Measurements from ENCODE around the gene GBGT1.
A peak's percentile ranks its signal among the peaks of the same experiment; 100 is the strongest.

Gene GBGT1

GRCh38 chr9:133143639-133144141 lies 20.0 kb downstream of the GBGT1 start:
- DNase-seq (ENCODE audit: low read depth), result no peak

GRCh38 chr9:133142684-133143622 lies 20.8 kb downstream of the GBGT1 start:
- DNase-seq (ENCODE audit: low read depth), result no peak

- no peak for DNase-seq (ENCODE audit: low read depth)
Observed at GRCh38 chr9:133141833-133142595, 21.7 kb downstream of the GBGT1 start.

- no peak for DNase-seq (ENCODE audit: low read depth)
Observed at GRCh38 chr9:133140606-133141005, 23.1 kb downstream of the GBGT1 start.

- no peak for DNase-seq (ENCODE audit: low read depth)
Observed at GRCh38 chr9:133140174-133140505, 23.6 kb downstream of the GBGT1 start.

- no peak for DNase-seq (ENCODE audit: low read depth)
Observed at GRCh38 chr9:133139246-133140173, 24.2 kb downstream of the GBGT1 start.

GRCh38 chr9:133137451-133138231 lies 26.1 kb downstream of the GBGT1 start:
- no peak for DNase-seq (ENCODE audit: low read depth)

- peak; percentile 66 for DNase-seq (ENCODE audit: low read depth)
Observed at GRCh38 chr9:133135146-133135745, 28.5 kb downstream of the GBGT1 start.

- no peak for DNase-seq (ENCODE audit: low read depth)
Observed at GRCh38 chr9:133134388-133135145, 29.1 kb downstream of the GBGT1 start.

- DNase-seq (ENCODE audit: low read depth), result peak; percentile 80
Observed at GRCh38 chr9:133133681-133134387, 29.9 kb downstream of the GBGT1 start.

GRCh38 chr9:133132174-133132573 lies 31.5 kb downstream of the GBGT1 start:
- no peak for DNase-seq (ENCODE audit: low read depth)

- DNase-seq (ENCODE audit: low read depth), result no peak
Observed at GRCh38 chr9:133131506-133131905, 32.2 kb downstream of the GBGT1 start.

GRCh38 chr9:133130685-133131244 lies 32.9 kb downstream of the GBGT1 start:
- DNase-seq (ENCODE audit: low read depth), result no peak

- DNase-seq (ENCODE audit: low read depth), result no peak
Observed at GRCh38 chr9:133129001-133129795, 34.5 kb downstream of the GBGT1 start.

GRCh38 chr9:133128152-133128551 lies 35.6 kb downstream of the GBGT1 start:
- DNase-seq (ENCODE audit: low read depth), result no peak

GRCh38 chr9:133127340-133127981 lies 36.3 kb downstream of the GBGT1 start:
- no peak for DNase-seq (ENCODE audit: low read depth)

GRCh38 chr9:133126697-133127339 lies 36.9 kb downstream of the GBGT1 start:
- no peak for DNase-seq (ENCODE audit: low read depth)

Measured in activated T-cell treated with anti-CD3 and anti-CD28 coated beads for 48 hours (primary cell).